CD14-positive monocyte (primary cell): Measurements from ENCODE around the gene FFAR2. TPM values are rescaled to one million over a fixed set of nuclear protein-coding genes. Genes with fewer than 3 reads are reported as not detected.

ENCODE experiments used
- DNase-seq, 3 donors: peaks; one replicate each; pipeline ENCODE4 v3.0.0-alpha.2; 2011 to 2022
- H2AFZ ChIP-seq: 2 replicates; pipeline ENCODE4 v1.6.0; 2012; ENCODE audit warnings: mild to moderate bottlenecking, low read depth, low read length, inconsistent platforms; ENCODE audit not compliant: insufficient read depth, poor library complexity, severe bottlenecking
- H3K27ac ChIP-seq, 2 donors: 1 replicate in 1 of 2; 2 replicates in 1 of 2; pipeline ENCODE4 v1.5.1; 2012 to 2013; ENCODE audit warnings: low read length in 2 of 2, control low read depth in 1 of 2, inconsistent platforms in 1 of 2, low read depth in 1 of 2, mild to moderate bottlenecking in 1 of 2
- H3K27me3 ChIP-seq, 2 donors: one replicate each; pipeline versions ENCODE4 v1.6.0 to v1.6.1; 2011 to 2013; ENCODE audit warnings: low read length in 2 of 2; ENCODE audit not compliant: control insufficient read depth in 2 of 2, insufficient read depth in 2 of 2
- H3K36me3 ChIP-seq, 2 donors: replicated peaks in 1 of 2; 1 replicate in 1 of 2; 2 replicates in 1 of 2; pipeline versions ENCODE4 v1.5.1 to v1.6.1; 2012 to 2013; ENCODE audit warnings: low read length in 2 of 2, control low read depth in 1 of 2, inconsistent platforms in 1 of 2, mild to moderate bottlenecking in 1 of 2; ENCODE audit not compliant: insufficient read depth in 2 of 2, control insufficient read depth in 1 of 2
- H3K4me1 ChIP-seq, 2 donors: 1 replicate in 1 of 2; 2 replicates in 1 of 2; pipeline versions ENCODE4 v1.5.1 to v1.6.1; 2012 to 2013; ENCODE audit warnings: low read length in 2 of 2, control low read depth in 1 of 2, inconsistent platforms in 1 of 2, mild to moderate bottlenecking in 1 of 2, moderate library complexity in 1 of 2; ENCODE audit not compliant: insufficient read depth in 2 of 2, control insufficient read depth in 1 of 2
- H3K4me2 ChIP-seq: replicated peaks from 2 replicates; pipeline ENCODE3; 2012; ENCODE audit warnings: low read length, moderate library complexity, mild to moderate bottlenecking; ENCODE audit not compliant: poor library complexity, severe bottlenecking; ENCODE audit errors: extremely low read depth
- H3K4me3 ChIP-seq, 3 experiments: fragments of 200-600 bp in 1 of 3; sonication (generic) in 1 of 3; replicated peaks in 1 of 3; 1 replicate in 2 of 3; 2 replicates in 1 of 3; pipeline ENCODE4 v1.5.1; 2011 to 2013; ENCODE audit warnings: low read length in 3 of 3, mild to moderate bottlenecking in 3 of 3, control low read depth in 2 of 3, low read depth in 2 of 3, inconsistent platforms in 1 of 3, moderate library complexity in 1 of 3
- H3K79me2 ChIP-seq: 2 replicates; pipeline ENCODE4 v1.6.0; 2012; ENCODE audit warnings: mild to moderate bottlenecking, control low read depth, inconsistent platforms, low read length, moderate library complexity; ENCODE audit not compliant: insufficient read depth
- H3K9ac ChIP-seq: 2 replicates; pipeline ENCODE4 v1.6.0; 2017; ENCODE audit warnings: low read length, mild to moderate bottlenecking; ENCODE audit not compliant: insufficient read depth, poor library complexity, severe bottlenecking
- H3K9me3 ChIP-seq, 2 donors: replicated peaks in 1 of 2; 1 replicate in 1 of 2; 2 replicates in 1 of 2; pipeline versions ENCODE4 v1.5.1 to v1.6.1; 2012 to 2013; ENCODE audit warnings: low read length in 2 of 2, control low read depth in 1 of 2; ENCODE audit not compliant: control insufficient read depth in 1 of 2, insufficient read depth in 1 of 2
- H4K20me1 ChIP-seq: 2 replicates; pipeline ENCODE4 v1.6.0; 2012; ENCODE audit warnings: mild to moderate bottlenecking, low read length, control low read depth, moderate library complexity; ENCODE audit not compliant: insufficient read depth
- H3K27ac Mint-ChIP-seq, 7 donors: one replicate each; pipeline ENCODE4 v1.8.0; 2020; ENCODE audit warnings: mild to moderate bottlenecking in 7 of 7, mixed read lengths in 7 of 7, moderate library complexity in 6 of 7, inconsistent platforms in 2 of 7
- H3K27me3 Mint-ChIP-seq, 3 donors: one replicate each; pipeline ENCODE4 v1.8.0; 2021 to 2022; ENCODE audit warnings: low read depth in 3 of 3, mild to moderate bottlenecking in 3 of 3, mixed read lengths in 3 of 3, moderate library complexity in 3 of 3, inconsistent platforms in 1 of 3
- H3K36me3 Mint-ChIP-seq, 2 donors: one replicate each; pipeline ENCODE4 v1.8.0; 2020; ENCODE audit warnings: mixed read lengths in 2 of 2, inconsistent platforms in 1 of 2, mild to moderate bottlenecking in 1 of 2
- H3K4me1 Mint-ChIP-seq: one replicate; pipeline ENCODE4 v1.8.0; 2020; ENCODE audit warnings: mild to moderate bottlenecking, mixed read lengths
- H3K4me3 Mint-ChIP-seq, 2 donors: one replicate each; pipeline ENCODE4 v1.8.0; 2020; ENCODE audit warnings: mild to moderate bottlenecking in 2 of 2, mixed read lengths in 2 of 2, moderate library complexity in 1 of 2
- H3K9me3 Mint-ChIP-seq, 7 donors: one replicate each; pipeline ENCODE4 v1.8.0; 2020 to 2022; ENCODE audit warnings: mixed read lengths in 7 of 7, mild to moderate bottlenecking in 6 of 7, moderate library complexity in 6 of 7, inconsistent platforms in 2 of 7
- CTCF ChIP-seq: fragments of 200-600 bp; IDR thresholded peaks from one replicate; pipeline ENCODE4 v1.8.0; 2022; ENCODE audit warnings: antibody characterized with exemption, mild to moderate bottlenecking
- WGBS: methylation state at CpG from one replicate; pipeline ENCODE4 v1.1.5; 2013; ENCODE audit warnings: missing lambda C conversion rate; ENCODE audit not compliant: insufficient coverage; 5-methylcytosine and 5-hydroxymethylcytosine counted together
- intact Hi-C, 2 donors: fragments of 100-400 bp; cut with micrococcal nuclease; formaldehyde crosslinking; loops; one replicate each; pipeline versions ENCODE4 v1.15.0 to v1.15.1; 2023
- polyA plus RNA-seq, 3 donors: library from polyadenylated mRNA; depleted of rRNA in 1 of 3; unstranded in 2 of 3; stranded (reverse) in 1 of 3; fragments of 300-500 nt in 2 of 3; fragments of >200 nt in 1 of 3; fragmentation: Illumina TruSeq in 2 of 3; gene quantifications; 1 replicate in 2 of 3; 2 replicates in 1 of 3; pipeline ENCODE4 v1.2.3, GENCODE V29; 2012 to 2021

The FFAR2 gene
- polyA plus RNA-seq, 3 donors = 5.7 to 38.7 (median 10.8) TPM

- WGBS = 83% methylated on average over 3 of the region's 5 CpGs
Observed at GRCh38 chr19:35409191-35409590, 38.9 kb upstream of the FFAR2 start.

GRCh38 chr19:35410487-35410886 lies 37.6 kb upstream of the FFAR2 start:
- peaks cover 0 to 3% (median 0%) of the 10 kb centered on the region in 7 donors for H3K9me3 Mint-ChIP-seq
- H4K20me1 ChIP-seq = no peaks in the 10 kb centered on the region
- H3K27me3 Mint-ChIP-seq = peaks cover 14 to 20% (median 18%) of the 10 kb centered on the region in 3 donors
- H3K36me3 Mint-ChIP-seq = no peaks in the 10 kb centered on the region
- peak overlapping the region in 1 of 2 donors; percentile 32 for H3K4me3 Mint-ChIP-seq
- H2AFZ ChIP-seq = no peak overlapping the region
- H3K4me2 ChIP-seq = no peak overlapping the region
- no peaks in the 10 kb centered on the region for H3K4me1 ChIP-seq
- no peak overlapping the region for H3K9ac ChIP-seq
- no peak for DNase-seq
- peaks cover 0 to 4% of the 10 kb centered on the region in 2 donors for H3K27me3 ChIP-seq
- WGBS = no CpG with 5 or more reads among the region's 5 CpGs
- no peak overlapping the region for H3K27ac ChIP-seq
- peaks cover 6% of the 10 kb centered on the region for H3K4me1 Mint-ChIP-seq
- intact Hi-C loops = no loop called here
- H3K36me3 ChIP-seq = no peaks in the 10 kb centered on the region
- TF ChIP-seq CTCF = no peak
- H3K9me3 ChIP-seq = no peaks in the 10 kb centered on the region
- H3K79me2 ChIP-seq = no peaks in the 10 kb centered on the region
- H3K27ac Mint-ChIP-seq = no peak overlapping the region
- no peak overlapping the region for H3K4me3 ChIP-seq

More at GRCh38 chr19:35409191-35409590, 38.9 kb upstream of the FFAR2 start:
- no peaks in the 10 kb centered on the region for H3K9me3 ChIP-seq
- no peak overlapping the region for H2AFZ ChIP-seq
- Mint-ChIP-seq H3K9me3 (peaks cover 0 to 4% (median 0%) of the 10 kb centered on the region in 7 donors), H3K4me3 (no peak overlapping the region), H3K36me3 (peaks cover 0 to 1% of the 10 kb centered on the region in 2 donors), H3K27me3 (peaks cover 5 to 18% (median 15%) of the 10 kb centered on the region in 3 donors), H3K4me1 (peaks cover 9% of the 10 kb centered on the region), H3K27ac (no peak overlapping the region)
- peaks cover 0 to 4% of the 10 kb centered on the region in 2 donors for H3K27me3 ChIP-seq
- no peak for DNase-seq
- H3K9ac ChIP-seq = no peak overlapping the region
- H3K27ac ChIP-seq = no peak overlapping the region
- no peaks in the 10 kb centered on the region for H3K79me2 ChIP-seq
- H3K4me2 ChIP-seq = no peak overlapping the region
- no peaks in the 10 kb centered on the region for H3K36me3 ChIP-seq
- intact Hi-C loops = no loop called here
- no peaks in the 10 kb centered on the region for H4K20me1 ChIP-seq
- H3K4me3 ChIP-seq = no peak overlapping the region
- H3K4me1 ChIP-seq = no peaks in the 10 kb centered on the region
- no peak for TF ChIP-seq CTCF
